Activated T-cell treated with anti-CD3 and anti-CD28 coated beads for 24 hours (primary cell): ENCODE data around the gene FAS.
"Not testable (repeated sequence)": the region's sequence is repeated elsewhere in the genome, so short reads cannot be mapped to it uniquely, and the experiment has no call there.

Experiments used
- DNase-seq: peaks from one replicate; pipeline ENCODE4 v3.0.0-alpha.2; 2020; ENCODE audit warnings: low read depth

Gene FAS

GRCh38 chr10:88992921-88993524, 2.4 kb downstream of the FAS start:
- DNase-seq, result no peak

- DNase-seq, result no peak
Measured at GRCh38 chr10:88994019-88994418, 3.4 kb downstream of the FAS start.

- no peak for DNase-seq
Measured at GRCh38 chr10:88995156-88995876, 4.7 kb downstream of the FAS start.

GRCh38 chr10:88996927-88997326, 6.3 kb downstream of the FAS start:
- DNase-seq, result no peak

- no peak for DNase-seq
Measured at GRCh38 chr10:88999625-89000024, 9.0 kb downstream of the FAS start.

GRCh38 chr10:89001024-89001728, 10.6 kb downstream of the FAS start:
- DNase-seq, result no peak

GRCh38 chr10:89001729-89002072, 11.1 kb downstream of the FAS start:
- no peak for DNase-seq

- DNase-seq, result no peak
Measured at GRCh38 chr10:89002226-89002978, 11.8 kb downstream of the FAS start.

- DNase-seq, result no peak
Measured at GRCh38 chr10:89003344-89003743, 12.7 kb downstream of the FAS start.

- no peak for DNase-seq
Measured at GRCh38 chr10:89007129-89007893, 16.7 kb downstream of the FAS start.

GRCh38 chr10:89018700-89019346, 28.2 kb downstream of the FAS start:
- not testable (repeated sequence) for DNase-seq

GRCh38 chr10:89019569-89020327, 29.1 kb downstream of the FAS start:
- DNase-seq, result no peak

- not testable (repeated sequence) for DNase-seq
Measured at GRCh38 chr10:89021526-89021925, 30.9 kb downstream of the FAS start.

- no peak for DNase-seq
Measured at GRCh38 chr10:89022734-89023133, 32.1 kb downstream of the FAS start.

GRCh38 chr10:89025453-89025852, 34.9 kb downstream of the FAS start:
- DNase-seq, result no peak

GRCh38 chr10:89029181-89029580, 38.6 kb downstream of the FAS start:
- DNase-seq, result no peak

GRCh38 chr10:89029785-89030437, 39.3 kb downstream of the FAS start:
- peak; percentile 59 for DNase-seq

- no peak for DNase-seq
Measured at GRCh38 chr10:89030791-89031190, 40.2 kb downstream of the FAS start.

- DNase-seq, result peak; percentile 53
Measured at GRCh38 chr10:89032141-89032891, 41.7 kb downstream of the FAS start.
